ENCODE measurements around the gene RBM20.

Gene RBM20

GRCh38 chr10:110828525-110828924, 184.4 kb downstream of the RBM20 start:
- no peak for DNase-seq (ENCODE audit: low read depth in 1 of 2, low spot score in 1 of 2)

DNA sequence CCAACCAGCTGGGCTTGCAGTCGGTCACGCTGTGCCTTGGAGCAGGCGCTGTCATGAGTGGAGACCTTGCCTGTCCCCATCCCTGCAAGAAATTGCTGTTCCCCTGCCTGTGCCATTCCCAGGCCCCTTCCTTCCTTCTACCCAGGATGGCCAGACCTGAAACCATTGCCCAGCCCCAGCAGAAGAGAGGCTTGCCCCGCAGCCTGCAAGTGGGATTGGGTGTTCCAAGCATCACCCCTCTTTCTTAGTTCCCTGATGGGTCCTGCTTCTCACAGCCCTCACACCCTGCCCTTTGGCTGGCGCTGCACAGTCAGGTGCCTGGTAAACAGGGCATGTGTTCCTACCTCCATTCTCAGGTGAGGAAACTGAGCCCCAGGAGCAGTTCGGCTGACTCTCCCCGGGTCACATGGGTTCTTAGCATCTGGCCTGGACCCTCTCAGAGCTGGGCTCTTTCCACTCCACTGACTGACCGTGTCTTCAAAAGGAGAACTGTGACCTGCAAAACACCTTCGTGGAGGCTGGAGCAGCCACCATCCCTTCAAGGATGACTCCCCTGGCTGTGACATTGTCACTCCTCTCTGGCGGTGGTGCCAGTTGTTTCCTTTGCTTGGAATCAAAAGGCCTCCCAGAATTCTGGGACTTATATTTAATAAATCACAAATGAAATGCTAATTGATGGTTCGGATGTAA, 185.7 kb downstream of the RBM20 start:
- no peak for DNase-seq (ENCODE audit: low read depth in 1 of 2, low spot score in 1 of 2)

DNA sequence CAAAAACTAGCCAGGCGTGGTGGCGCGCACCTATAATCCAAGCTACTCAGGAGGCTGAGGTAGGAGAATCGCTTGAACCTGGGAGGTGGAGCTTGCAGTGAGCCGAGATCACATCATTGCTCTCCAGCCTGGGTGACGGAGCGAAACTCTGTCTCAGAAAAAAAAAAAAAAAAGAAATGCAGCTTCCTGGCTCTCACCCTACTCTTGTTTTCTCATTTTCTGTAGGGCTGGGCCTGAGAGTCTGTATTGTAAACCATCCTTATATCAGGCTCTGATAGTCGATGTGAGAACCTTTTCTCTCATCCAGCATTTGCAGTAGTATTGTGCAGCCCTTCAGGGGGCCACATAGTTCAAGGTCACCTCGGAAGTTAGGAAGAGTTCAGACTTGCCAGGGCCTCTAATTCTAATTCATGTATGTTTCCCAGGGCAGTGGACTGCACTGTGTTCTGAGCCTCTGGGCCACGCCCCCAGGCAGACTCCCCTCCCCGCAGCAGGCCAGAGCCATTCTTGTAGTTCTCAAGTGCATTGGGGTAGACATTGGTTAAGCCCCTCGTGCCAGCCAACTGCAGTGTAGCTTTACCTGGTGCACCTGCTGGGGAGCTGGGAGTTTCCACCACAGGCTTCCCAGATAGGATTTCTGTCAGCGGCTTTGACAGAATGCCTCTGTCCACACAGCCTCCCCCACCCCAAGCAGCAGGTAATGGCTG, 189.3 kb downstream of the RBM20 start:
- no peak for DNase-seq (ENCODE audit: low read depth in 1 of 2, low spot score in 1 of 2)

GRCh38 chr10:110833941-110834628, 189.9 kb downstream of the RBM20 start:
- DNase-seq (ENCODE audit: low read depth in 1 of 2, low spot score in 1 of 2): no peak

DNA sequence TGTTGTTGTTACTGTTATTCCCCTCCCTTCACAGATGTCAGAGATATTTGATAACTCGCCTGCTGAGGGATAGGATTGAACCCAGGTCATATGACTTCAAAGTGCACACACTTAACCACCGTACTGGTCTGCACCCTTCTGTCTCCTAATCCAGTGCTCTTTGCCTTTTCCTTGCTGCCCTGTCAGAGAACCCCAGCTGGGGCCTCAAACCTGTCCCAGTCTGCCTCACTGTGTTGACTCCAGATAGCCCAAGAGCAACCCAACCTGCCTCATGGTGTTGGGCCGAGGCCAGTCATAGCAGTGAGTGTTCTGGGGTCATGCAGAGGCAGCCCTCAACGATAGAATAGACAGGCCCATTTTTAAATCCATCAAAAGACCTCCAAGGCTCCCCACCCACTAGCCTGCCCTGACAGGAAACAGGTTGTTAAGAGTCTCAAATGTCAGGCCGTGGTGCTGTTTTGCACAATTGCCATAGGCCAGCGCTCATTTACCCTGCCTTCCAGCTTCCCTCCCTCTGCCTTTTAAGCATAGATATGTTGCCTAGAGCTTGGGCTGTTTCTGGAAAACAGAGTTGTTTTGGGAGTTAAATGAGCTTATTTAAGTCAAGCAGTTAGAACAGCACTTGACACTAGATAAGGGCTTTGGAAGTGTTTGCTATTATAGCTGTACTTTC, 190.6 kb downstream of the RBM20 start:
- DNase-seq (ENCODE audit: low read depth in 1 of 2, low spot score in 1 of 2): no peak

GRCh38 chr10:110835841-110836240, 191.7 kb downstream of the RBM20 start:
- no peak for DNase-seq (ENCODE audit: low read depth in 1 of 2, low spot score in 1 of 2)

GRCh38 chr10:110836706-110837105, 192.6 kb downstream of the RBM20 start:
- DNase-seq (ENCODE audit: low read depth in 1 of 2, low spot score in 1 of 2): no peak

DNA sequence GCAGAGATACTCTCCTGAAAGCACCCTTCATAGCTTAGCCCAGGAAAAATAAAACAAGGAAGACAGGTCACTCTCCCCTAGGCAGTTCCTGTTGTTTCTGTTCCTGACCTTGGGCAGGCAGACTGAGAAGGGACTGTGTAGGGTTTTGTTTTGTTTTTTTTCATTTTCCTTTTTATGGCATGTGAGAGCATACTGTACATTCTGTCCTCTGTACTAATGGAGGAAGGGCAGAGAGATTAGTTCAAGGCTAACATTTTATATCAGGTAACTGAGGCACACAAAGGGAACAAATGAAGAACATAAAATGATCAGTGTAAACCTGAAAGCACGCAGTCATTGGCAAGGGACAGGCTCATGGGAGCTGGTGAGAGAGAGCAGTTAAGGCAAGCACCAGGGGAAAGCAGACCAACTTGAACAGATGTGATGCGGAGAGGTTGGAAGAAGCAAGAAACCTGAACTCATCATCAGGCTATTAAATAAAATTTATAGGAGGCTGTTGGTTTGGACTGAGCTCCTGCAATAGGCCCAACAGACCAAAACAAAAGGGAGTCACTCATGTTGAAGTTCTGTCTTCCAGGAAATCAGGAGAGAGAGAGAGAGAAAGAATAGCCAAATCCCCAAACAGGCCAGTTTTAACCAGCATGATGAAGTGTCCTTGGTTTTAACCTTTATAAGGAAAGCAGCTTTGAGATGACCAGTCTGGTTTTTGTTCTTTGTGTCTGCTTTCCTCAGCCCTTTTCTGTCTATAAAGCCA, 193.5 kb downstream of the RBM20 start:
- no peak for DNase-seq (ENCODE audit: low read depth in 1 of 2, low spot score in 1 of 2)

GRCh38 chr10:110840225-110840922, 196.2 kb downstream of the RBM20 start:
- DNase-seq (ENCODE audit: low read depth in 1 of 2, low spot score in 1 of 2): no peak

- no peak for DNase-seq (ENCODE audit: low read depth in 1 of 2, low spot score in 1 of 2)
Observed at GRCh38 chr10:110840923-110841428, 196.8 kb downstream of the RBM20 start.

DNA sequence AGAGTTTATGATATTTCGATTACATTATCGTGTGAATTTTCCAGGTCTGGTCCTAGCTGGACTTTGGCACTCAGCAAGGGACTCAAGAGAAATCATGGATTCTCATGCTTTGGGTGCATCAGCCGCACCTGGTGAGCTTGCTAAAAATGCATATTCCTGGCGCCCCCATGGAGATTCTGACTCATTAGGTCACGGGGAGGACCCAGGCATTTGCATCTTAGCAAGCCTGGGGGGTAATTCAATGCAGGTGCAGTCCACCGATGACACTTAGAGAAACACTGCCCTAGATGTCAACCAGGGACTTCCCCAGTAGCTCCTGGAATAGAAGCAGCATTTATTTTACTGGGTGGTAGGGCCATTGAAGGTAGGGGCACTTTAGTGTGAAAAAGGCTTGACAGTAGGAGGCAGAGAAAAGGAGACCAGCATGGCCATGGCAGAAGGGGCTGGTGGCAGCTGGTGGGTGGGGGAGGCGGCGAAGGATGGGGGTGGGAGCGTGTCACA, 197.7 kb downstream of the RBM20 start:
- no peak for DNase-seq (ENCODE audit: low read depth in 1 of 2, low spot score in 1 of 2)

DNA sequence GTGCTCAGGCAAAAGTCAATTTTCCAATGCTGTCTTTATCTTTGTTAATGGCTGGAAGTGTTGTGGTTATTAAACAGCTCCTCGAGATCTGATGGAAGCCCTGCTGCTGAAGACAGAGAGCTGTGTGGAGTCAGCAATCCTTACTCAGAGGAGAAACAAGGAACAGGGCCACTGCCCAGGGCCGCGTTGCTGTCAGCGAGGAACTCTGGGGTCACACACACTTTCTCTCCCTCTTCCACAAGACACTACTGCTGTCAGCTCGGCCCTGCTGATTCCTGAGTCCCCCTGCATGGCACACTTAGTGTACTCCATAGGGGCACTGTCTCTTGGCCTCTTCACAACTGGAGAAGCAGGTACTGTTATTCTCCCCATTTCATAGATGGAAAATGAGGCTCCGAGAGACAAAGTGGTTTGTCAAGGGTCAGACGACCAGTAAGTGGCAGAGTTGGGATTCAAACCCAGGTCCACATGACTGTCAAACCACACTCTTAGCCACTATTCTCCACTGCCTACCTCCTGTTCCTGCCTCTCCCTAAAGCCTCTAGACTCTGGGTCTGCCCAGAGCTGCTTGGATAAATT, 198.3 kb downstream of the RBM20 start:
- no peak for DNase-seq (ENCODE audit: low read depth in 1 of 2, low spot score in 1 of 2)

- no peak for DNase-seq (ENCODE audit: low read depth in 1 of 2, low spot score in 1 of 2)
Observed at GRCh38 chr10:110843031-110843430, 198.9 kb downstream of the RBM20 start.

DNA sequence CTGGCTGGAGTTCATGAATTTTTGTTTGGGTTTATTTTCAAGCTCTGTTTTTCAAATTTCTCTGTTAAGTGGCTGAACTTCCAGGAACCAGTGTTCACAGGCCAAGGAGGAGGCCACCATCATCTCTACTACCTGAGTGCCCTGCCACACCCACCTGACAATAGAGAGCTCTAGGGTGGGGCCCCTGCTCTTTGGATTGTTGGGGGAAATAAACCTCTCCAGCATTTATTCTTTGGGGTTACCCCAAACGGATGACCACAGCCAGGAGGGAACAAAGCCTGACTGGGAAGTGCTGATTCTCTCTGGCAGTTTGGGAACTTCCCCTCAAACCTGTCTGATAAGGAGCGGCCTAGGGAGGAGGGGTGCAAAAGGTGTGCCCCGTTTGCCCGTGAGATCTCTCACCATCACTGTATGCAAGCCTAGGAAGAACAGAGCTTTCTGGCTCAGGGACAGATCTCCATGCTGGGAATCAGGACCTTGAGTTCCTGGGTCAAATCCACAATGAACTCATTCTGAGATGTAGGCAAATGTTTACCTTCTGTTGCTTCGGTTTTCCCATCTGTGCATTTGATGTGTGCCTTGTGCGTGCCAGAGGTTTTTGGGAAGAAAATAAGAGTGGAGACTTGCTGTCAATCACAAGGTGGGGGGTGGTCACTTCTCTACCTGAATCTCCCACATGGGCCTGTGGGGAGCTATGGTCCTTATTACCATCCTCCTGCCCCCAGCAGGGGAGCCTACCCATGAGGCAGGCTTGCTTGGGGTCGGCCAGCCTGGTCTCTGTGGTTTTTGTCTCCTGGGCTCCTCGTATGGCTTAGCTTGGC, 199.9 kb downstream of the RBM20 start:
- no peak for DNase-seq (ENCODE audit: low read depth in 1 of 2, low spot score in 1 of 2)

- no peak for DNase-seq (ENCODE audit: low read depth in 1 of 2, low spot score in 1 of 2)
Observed at GRCh38 chr10:110844617-110844881, 200.4 kb downstream of the RBM20 start.

GRCh38 chr10:110845192-110845755, 201.1 kb downstream of the RBM20 start:
- no peak for DNase-seq (ENCODE audit: low read depth in 1 of 2, low spot score in 1 of 2)

DNA sequence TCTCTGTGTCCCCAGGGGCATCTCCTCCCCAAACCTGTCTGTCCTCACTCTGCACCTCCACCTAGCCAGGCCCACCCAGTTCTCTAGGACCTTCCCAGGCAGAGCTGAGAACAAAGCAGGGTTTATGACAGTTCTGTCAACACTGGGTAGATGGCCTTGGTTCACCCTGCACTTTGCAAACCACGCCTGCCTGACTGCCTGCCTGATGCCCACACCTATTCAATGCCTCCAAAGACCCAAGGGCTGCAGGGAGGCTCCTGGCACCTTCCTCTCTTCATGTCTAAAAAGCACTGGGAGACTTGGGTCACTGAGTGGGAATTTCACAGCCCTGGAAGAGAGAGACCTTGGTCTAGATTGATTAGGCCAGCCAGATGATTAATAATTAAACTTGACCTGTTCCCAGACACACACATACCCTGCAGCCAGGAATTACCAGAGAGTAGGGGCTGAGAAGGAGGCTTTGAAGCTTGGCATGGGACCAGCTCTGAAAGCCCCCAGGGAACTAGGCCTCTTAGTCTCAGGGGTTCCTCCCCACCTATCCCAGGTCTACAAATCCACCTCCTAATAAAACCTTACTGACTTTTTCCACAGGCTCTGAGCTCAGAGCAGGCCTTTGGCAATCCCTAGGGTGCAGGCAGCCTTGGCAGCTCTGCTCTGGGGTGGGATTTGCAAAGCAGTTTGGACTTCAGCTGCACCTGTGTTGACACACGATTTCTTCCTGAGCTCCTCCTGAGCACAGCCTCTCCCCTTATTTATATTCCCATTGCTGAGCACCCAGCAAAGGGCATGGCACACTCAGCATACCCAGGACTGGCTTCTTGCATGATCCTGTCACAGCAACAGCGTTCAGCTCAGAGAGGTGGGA, 201.9 kb downstream of the RBM20 start:
- DNase-seq (ENCODE audit: low read depth in 1 of 2, low spot score in 1 of 2): no peak

GRCh38 chr10:110847374-110847773, 203.2 kb downstream of the RBM20 start:
- DNase-seq (ENCODE audit: low read depth in 1 of 2, low spot score in 1 of 2): no peak

All from activated T-helper 1 cell treated with anti-CD3 and anti-CD28 coated beads, Interleukin-2, amount 50 U/mL, for 16 hours (primary cell).